Measurements from ENCODE around the gene DDAH2.

DDAH2 gene, protein sequence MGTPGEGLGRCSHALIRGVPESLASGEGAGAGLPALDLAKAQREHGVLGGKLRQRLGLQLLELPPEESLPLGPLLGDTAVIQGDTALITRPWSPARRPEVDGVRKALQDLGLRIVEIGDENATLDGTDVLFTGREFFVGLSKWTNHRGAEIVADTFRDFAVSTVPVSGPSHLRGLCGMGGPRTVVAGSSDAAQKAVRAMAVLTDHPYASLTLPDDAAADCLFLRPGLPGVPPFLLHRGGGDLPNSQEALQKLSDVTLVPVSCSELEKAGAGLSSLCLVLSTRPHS

DNA sequence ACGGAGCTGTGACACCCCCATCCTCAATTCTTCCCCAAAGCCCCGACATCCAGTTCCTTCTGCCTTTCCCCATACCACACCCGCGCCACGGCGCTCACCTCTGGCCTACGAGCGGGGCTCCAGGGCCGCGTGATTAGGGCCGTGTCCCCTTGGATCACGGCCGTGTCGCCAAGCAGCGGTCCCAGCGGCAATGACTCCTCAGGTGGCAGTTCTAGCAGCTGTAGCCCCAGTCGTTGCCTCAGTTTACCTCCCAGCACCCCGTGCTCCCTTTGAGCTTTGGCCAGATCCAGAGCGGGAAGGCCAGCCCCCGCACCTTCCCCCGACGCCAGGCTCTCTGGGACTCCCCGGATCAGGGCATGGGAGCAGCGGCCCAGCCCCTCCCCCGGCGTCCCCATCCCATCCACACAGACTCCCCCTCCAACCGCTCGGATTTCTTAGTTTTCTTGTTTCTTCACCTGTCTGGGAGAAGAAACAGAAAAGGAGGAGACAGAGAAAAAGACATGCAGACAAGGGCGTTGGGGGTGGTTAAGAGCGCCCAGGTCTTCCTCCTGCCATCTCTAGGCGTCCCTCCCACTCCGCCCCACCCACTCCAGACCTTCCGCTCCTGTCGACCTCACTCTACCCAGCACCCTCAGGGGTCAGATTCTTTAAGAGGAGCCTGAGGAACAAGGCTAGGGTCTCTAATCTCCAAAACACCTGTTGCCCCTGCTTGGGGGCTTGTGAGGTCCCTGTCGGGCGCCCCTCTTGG, at the start of gene DDAH2:
TSS of gene DDAH2 (minus strand) at position 533 of the 748 bp plus-strand sequence. CDS start at position 395, 138 bp downstream.
- ATAC-seq (ENCODE audit: insufficient read depth, low read depth), result peak; percentile 12
- DNase-seq, result no peak
- Histone ChIP-seq H3K4me2 (ENCODE audit: insufficient read depth, low read length) (peak within 1 kb of the TSS; percentile 92), H2AFZ (ENCODE audit: low read depth, low read length) (peak within 1 kb of the TSS; percentile 65), H3K9me3 (ENCODE audit: insufficient read depth, low read length, severe bottlenecking) (no peaks in the 10 kb centered on the region), H3K27me3 (ENCODE audit: insufficient read depth, low read length, poor library complexity) (no peaks in the 10 kb centered on the region), H3K4me3 (ENCODE audit: low read depth in 1 of 2, low read length in 2 of 2) (peak within 1 kb of the TSS; percentile 46 to 70; a peak in 3 of 4 replicates), H3K36me3 (ENCODE audit: insufficient read depth, low read length) (peaks cover 50% of the 10 kb centered on the region), H3K9ac (ENCODE audit: low read depth, low read length) (peak within 1 kb of the TSS; percentile 69), H3K27ac (ENCODE audit: low read length) (peak within 1 kb of the TSS; percentile 65), H3K4me1 (ENCODE audit: insufficient read depth, low read length) (peaks cover 24% of the 10 kb centered on the region), H4K20me1 (ENCODE audit: insufficient read depth, low read length) (peaks cover 8% of the 10 kb centered on the region), H3K79me2 (ENCODE audit: insufficient read depth, low read length) (peaks cover 8% of the 10 kb centered on the region)
- TF ChIP-seq EZH2 (IDR thresholded peaks at IDR 0.05; ENCODE audit: borderline replicate concordance, low read depth, low read length, severe bottlenecking), result no peak
- TF ChIP-seq, protein P1, sequence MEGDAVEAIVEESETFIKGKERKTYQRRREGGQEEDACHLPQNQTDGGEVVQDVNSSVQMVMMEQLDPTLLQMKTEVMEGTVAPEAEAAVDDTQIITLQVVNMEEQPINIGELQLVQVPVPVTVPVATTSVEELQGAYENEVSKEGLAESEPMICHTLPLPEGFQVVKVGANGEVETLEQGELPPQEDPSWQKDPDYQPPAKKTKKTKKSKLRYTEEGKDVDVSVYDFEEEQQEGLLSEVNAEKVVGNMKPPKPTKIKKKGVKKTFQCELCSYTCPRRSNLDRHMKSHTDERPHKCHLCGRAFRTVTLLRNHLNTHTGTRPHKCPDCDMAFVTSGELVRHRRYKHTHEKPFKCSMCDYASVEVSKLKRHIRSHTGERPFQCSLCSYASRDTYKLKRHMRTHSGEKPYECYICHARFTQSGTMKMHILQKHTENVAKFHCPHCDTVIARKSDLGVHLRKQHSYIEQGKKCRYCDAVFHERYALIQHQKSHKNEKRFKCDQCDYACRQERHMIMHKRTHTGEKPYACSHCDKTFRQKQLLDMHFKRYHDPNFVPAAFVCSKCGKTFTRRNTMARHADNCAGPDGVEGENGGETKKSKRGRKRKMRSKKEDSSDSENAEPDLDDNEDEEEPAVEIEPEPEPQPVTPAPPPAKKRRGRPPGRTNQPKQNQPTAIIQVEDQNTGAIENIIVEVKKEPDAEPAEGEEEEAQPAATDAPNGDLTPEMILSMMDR (IDR thresholded peaks at IDR 0.05; ENCODE audit: borderline replicate concordance, extremely low read depth, low read length, poor library complexity, severe bottlenecking), result peak; percentile 98

DNA sequence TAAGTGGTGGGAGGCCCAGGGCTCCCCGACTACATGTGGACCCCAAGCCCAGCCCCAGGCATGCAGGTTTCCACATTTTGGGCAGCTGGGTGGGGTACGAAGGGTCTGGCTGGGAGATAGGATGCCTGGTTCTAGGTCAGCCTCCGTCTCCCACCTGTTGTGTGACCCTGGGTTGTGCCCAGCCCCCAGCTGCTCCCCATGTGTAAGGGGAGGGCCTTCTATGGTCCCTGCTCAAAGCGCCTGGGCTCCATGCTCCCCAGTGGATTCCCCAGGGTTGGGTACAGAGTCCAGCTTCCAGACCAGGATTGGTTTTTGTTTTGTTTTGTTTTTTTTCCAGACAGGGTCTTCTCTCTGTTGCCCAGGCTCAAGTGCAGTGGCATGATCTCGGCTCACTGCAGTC, 49.1 kb upstream of the DDAH2 start:
- Histone ChIP-seq H3K4me3 (ENCODE audit: low read depth in 1 of 2, low read length in 2 of 2) (no peak overlapping the region), H3K9ac (ENCODE audit: low read depth, low read length) (no peak overlapping the region), H3K4me1 (ENCODE audit: insufficient read depth, low read length) (peaks cover 3% of the 10 kb centered on the region), H4K20me1 (ENCODE audit: insufficient read depth, low read length) (peaks cover 5% of the 10 kb centered on the region; the same call in 1 of the 2 replicates), H3K27me3 (ENCODE audit: insufficient read depth, low read length, poor library complexity) (no peaks in the 10 kb centered on the region), H3K4me2 (ENCODE audit: insufficient read depth, low read length) (no peak overlapping the region), H3K36me3 (ENCODE audit: insufficient read depth, low read length) (peaks cover 58% of the 10 kb centered on the region), H2AFZ (ENCODE audit: low read depth, low read length) (no peak overlapping the region), H3K9me3 (ENCODE audit: insufficient read depth, low read length, severe bottlenecking) (no peaks in the 10 kb centered on the region), H3K79me2 (ENCODE audit: insufficient read depth, low read length) (no peaks in the 10 kb centered on the region), H3K27ac (ENCODE audit: low read length) (no peak overlapping the region)
- TF ChIP-seq, protein P1 (IDR thresholded peaks at IDR 0.05; ENCODE audit: borderline replicate concordance, extremely low read depth, low read length, poor library complexity, severe bottlenecking), result no peak
- no peak for TF ChIP-seq EZH2 (IDR thresholded peaks at IDR 0.05; ENCODE audit: borderline replicate concordance, low read depth, low read length, severe bottlenecking)
- ATAC-seq (ENCODE audit: insufficient read depth, low read depth) (no peak), DNase-seq (no peak)

DNA sequence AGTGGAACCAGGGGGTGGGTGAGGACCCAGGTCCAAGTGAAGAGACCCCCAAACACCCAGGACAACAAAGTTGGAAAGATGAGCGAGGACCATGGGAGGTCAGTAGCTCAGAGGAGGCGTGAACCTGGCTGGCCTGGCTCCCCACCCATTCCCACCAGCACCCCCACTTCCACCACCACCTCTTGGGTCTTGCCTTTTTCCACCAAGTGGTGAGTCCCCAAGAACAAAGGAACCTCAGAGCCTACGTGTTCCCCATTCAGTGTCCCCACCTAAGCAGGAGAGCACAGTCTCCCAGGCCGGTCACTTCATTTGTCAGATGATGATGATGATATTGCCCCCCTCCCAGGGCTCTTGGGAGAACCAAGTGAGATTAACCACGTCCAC, 48.6 kb upstream of the DDAH2 start:
- Histone ChIP-seq H3K27ac (ENCODE audit: low read length) (no peak overlapping the region), H3K27me3 (ENCODE audit: insufficient read depth, low read length, poor library complexity) (no peaks in the 10 kb centered on the region), H3K36me3 (ENCODE audit: insufficient read depth, low read length) (peaks cover 53% of the 10 kb centered on the region), H4K20me1 (ENCODE audit: insufficient read depth, low read length) (peaks cover 5% of the 10 kb centered on the region; the same call in 1 of the 2 replicates), H3K9ac (ENCODE audit: low read depth, low read length) (no peak overlapping the region), H3K9me3 (ENCODE audit: insufficient read depth, low read length, severe bottlenecking) (no peaks in the 10 kb centered on the region), H3K4me3 (ENCODE audit: low read depth in 1 of 2, low read length in 2 of 2) (no peak overlapping the region), H2AFZ (ENCODE audit: low read depth, low read length) (no peak overlapping the region), H3K4me2 (ENCODE audit: insufficient read depth, low read length) (no peak overlapping the region), H3K79me2 (ENCODE audit: insufficient read depth, low read length) (no peaks in the 10 kb centered on the region), H3K4me1 (ENCODE audit: insufficient read depth, low read length) (peaks cover 8% of the 10 kb centered on the region)
- DNase-seq (no peak), ATAC-seq (ENCODE audit: insufficient read depth, low read depth) (no peak)
- no peak for TF ChIP-seq EZH2 (IDR thresholded peaks at IDR 0.05; ENCODE audit: borderline replicate concordance, low read depth, low read length, severe bottlenecking)
- TF ChIP-seq, protein P1 (IDR thresholded peaks at IDR 0.05; ENCODE audit: borderline replicate concordance, extremely low read depth, low read length, poor library complexity, severe bottlenecking), result no peak

Measured in DND-41 (cell line).